ENCODE data around the gene BTAF1. TPM values are rescaled to one million over a fixed set of nuclear protein-coding genes. Genes with fewer than 3 reads are reported as not detected.

The BTAF1 gene
- total RNA-seq, 1 experiment from 2014 or later: 45.2 TPM

GRCh38 chr10:91875156-91875555 lies 48.4 kb upstream of the BTAF1 start:
- Histone ChIP-seq H3K56ac (ENCODE audit: insufficient read length, low read depth, low read length) (no peak overlapping the region), H3T11ph (ENCODE audit: low read length) (no peak overlapping the region), H2BK15ac (ENCODE audit: low read depth, low read length) (no peak overlapping the region), H2AFZ (ENCODE audit: low read length) (no peak overlapping the region), H4K8ac (replicated peaks; ENCODE audit: insufficient read length, low read depth, low read length) (no peak overlapping the region), H4K91ac (ENCODE audit: insufficient read length, low read depth, low read length) (no peak overlapping the region), H2BK5ac (ENCODE audit: insufficient read length, low read length) (no peak overlapping the region), H3K27ac (ENCODE audit: insufficient read length, low read depth, low read length) (no peak overlapping the region), H3K23me2 (ENCODE audit: insufficient read length, low read depth, low read length, poor library complexity, severe bottlenecking) (no peaks in the 10 kb centered on the region), H3K9me3 (ENCODE audit: control insufficient read depth, low read depth, low read length) (no peaks in the 10 kb centered on the region), H2BK20ac (ENCODE audit: low read depth, low read length, poor library complexity, severe bottlenecking) (no peak overlapping the region), H3K4me2 (ENCODE audit: insufficient read depth, insufficient read length, low read length) (no peak overlapping the region), H3K4me1 (ENCODE audit: insufficient read depth, low read length) (peaks cover under 1% of the 10 kb centered on the region; the same call in 1 of the 2 replicates), H4K20me1 (ENCODE audit: control insufficient read depth, insufficient read depth, insufficient read length) (no peaks in the 10 kb centered on the region), H2BK120ac (ENCODE audit: low read depth, low read length, poor library complexity, severe bottlenecking) (no peak overlapping the region), H3K27me3 (ENCODE audit: insufficient read depth, low read length) (no peaks in the 10 kb centered on the region), H3K79me2 (ENCODE audit: insufficient read depth, low read length) (no peaks in the 10 kb centered on the region), H2BK12ac (ENCODE audit: insufficient read length, low read depth, low read length) (no peak overlapping the region), H4K5ac (ENCODE audit: insufficient read length, low read depth, low read length) (no peak overlapping the region), H3K79me1 (ENCODE audit: insufficient read depth, low read depth, low read length, poor library complexity, severe bottlenecking) (no peaks in the 10 kb centered on the region), H3K23ac (ENCODE audit: insufficient read length, low read depth, low read length) (no peak overlapping the region), H3K14ac (ENCODE audit: insufficient read depth, low read length) (no peak overlapping the region), H3K9ac (ENCODE audit: extremely low read depth, insufficient read length, low read length) (no peak overlapping the region), H2AK5ac (ENCODE audit: insufficient read length, low read length) (no peak overlapping the region), H3K18ac (ENCODE audit: insufficient read length, low read depth, low read length) (no peak overlapping the region), H3K4ac (ENCODE audit: low read depth, low read length) (no peak overlapping the region)
- Mint-ChIP-seq H3K9me3 (peaks cover 7% of the 10 kb centered on the region in 2 experiments), H3K36me3 (ENCODE audit: insufficient read depth in 1 of 3, low read depth in 3 of 3) (peaks cover 3 to 10% (median 4%) of the 10 kb centered on the region in 3 experiments; a peak in 6 of 7 replicates), H3K27ac (peak overlapping the region in 2 of 3 experiments; percentile 13 to 22; a peak in 2 of 7 replicates), H3K4me1 (peaks cover 18 to 19% of the 10 kb centered on the region in 2 experiments), H3K4me3 (no peak overlapping the region), H3K27me3 (ENCODE audit: low read depth) (peaks cover 2% of the 10 kb centered on the region; the same call in 1 of the 2 replicates)
- TF ChIP-seq, protein P1, sequence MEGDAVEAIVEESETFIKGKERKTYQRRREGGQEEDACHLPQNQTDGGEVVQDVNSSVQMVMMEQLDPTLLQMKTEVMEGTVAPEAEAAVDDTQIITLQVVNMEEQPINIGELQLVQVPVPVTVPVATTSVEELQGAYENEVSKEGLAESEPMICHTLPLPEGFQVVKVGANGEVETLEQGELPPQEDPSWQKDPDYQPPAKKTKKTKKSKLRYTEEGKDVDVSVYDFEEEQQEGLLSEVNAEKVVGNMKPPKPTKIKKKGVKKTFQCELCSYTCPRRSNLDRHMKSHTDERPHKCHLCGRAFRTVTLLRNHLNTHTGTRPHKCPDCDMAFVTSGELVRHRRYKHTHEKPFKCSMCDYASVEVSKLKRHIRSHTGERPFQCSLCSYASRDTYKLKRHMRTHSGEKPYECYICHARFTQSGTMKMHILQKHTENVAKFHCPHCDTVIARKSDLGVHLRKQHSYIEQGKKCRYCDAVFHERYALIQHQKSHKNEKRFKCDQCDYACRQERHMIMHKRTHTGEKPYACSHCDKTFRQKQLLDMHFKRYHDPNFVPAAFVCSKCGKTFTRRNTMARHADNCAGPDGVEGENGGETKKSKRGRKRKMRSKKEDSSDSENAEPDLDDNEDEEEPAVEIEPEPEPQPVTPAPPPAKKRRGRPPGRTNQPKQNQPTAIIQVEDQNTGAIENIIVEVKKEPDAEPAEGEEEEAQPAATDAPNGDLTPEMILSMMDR (conservative IDR thresholded peaks at IDR 0.05): no peak
- WGBS (ENCODE audit: extremely low coverage, insufficient read length, low lambda C conversion rate): no CpG with 5 or more reads among the region's 2 CpGs
- no peak for DNase-seq
